ENCODE measurements around the gene SIAH3.

The SIAH3 gene

DNA sequence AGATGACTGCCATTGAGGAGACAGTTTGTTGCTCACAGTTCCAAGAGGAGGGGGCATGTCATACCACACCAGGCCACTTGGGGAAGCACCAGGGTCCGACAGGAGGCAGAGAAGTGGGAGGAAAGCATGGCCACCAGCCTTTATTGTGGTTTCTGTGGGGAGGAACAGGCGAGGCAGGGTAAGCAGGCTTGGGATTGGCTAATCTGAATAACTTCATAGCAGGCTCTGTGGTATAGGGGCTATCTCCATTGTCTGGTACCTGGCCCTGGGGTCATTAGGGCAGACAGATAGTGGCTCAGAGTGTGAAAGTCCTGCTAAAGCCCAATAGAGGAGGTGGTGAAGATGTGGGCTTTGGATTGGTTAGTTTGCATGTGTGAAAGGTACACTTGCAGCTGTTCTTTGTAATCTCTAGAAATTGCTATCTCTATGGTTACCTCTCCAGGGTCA is 114.0 kb downstream of the SIAH3 start:
- DNase-seq = peak; percentile 36
- H3K4me1 ChIP-seq = no peaks in the 10 kb centered on the region
- H3K36me3 ChIP-seq = no peaks in the 10 kb centered on the region
- H3K9me3 ChIP-seq = no peaks in the 10 kb centered on the region; the same call in 1 of the 2 replicates
- no peak overlapping the region for H3K4me3 ChIP-seq (ENCODE audit: low read depth, low read length)
- TF ChIP-seq, protein P1, sequence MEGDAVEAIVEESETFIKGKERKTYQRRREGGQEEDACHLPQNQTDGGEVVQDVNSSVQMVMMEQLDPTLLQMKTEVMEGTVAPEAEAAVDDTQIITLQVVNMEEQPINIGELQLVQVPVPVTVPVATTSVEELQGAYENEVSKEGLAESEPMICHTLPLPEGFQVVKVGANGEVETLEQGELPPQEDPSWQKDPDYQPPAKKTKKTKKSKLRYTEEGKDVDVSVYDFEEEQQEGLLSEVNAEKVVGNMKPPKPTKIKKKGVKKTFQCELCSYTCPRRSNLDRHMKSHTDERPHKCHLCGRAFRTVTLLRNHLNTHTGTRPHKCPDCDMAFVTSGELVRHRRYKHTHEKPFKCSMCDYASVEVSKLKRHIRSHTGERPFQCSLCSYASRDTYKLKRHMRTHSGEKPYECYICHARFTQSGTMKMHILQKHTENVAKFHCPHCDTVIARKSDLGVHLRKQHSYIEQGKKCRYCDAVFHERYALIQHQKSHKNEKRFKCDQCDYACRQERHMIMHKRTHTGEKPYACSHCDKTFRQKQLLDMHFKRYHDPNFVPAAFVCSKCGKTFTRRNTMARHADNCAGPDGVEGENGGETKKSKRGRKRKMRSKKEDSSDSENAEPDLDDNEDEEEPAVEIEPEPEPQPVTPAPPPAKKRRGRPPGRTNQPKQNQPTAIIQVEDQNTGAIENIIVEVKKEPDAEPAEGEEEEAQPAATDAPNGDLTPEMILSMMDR (IDR thresholded peaks at IDR 0.05; ENCODE audit: low read depth, low read length) = peak; percentile 56
- H3K27me3 ChIP-seq = no peaks in the 10 kb centered on the region

DNA sequence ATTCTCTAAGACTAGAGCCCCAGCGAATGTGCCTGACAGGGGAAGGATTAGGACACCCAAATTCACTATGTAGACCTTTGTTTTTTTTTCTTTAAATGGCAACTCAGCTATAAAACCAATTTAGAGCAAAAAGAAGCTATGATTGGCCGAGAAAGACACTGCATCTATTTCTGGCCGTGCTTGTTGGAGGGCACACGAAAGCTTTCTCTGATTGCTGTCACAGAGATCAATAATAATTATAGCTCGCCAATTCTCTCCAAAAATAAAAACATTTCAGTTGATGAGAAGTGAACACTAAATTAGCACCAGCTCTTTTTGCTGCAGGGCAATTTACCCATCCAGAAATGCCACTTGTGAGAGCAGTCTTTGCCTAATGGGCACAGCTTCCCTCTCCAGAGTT is 118.2 kb downstream of the SIAH3 start:
- Histone ChIP-seq H3K4me3 (ENCODE audit: low read depth, low read length) (no peak overlapping the region), H3K27me3 (peaks cover 10% of the 10 kb centered on the region; the same call in 1 of the 2 replicates), H3K4me1 (no peaks in the 10 kb centered on the region), H3K36me3 (no peaks in the 10 kb centered on the region), H3K9me3 (no peaks in the 10 kb centered on the region; the same call in 1 of the 2 replicates)
- DNase-seq = no peak
- TF ChIP-seq, protein P1 (IDR thresholded peaks at IDR 0.05; ENCODE audit: low read depth, low read length) = no peak

DNA sequence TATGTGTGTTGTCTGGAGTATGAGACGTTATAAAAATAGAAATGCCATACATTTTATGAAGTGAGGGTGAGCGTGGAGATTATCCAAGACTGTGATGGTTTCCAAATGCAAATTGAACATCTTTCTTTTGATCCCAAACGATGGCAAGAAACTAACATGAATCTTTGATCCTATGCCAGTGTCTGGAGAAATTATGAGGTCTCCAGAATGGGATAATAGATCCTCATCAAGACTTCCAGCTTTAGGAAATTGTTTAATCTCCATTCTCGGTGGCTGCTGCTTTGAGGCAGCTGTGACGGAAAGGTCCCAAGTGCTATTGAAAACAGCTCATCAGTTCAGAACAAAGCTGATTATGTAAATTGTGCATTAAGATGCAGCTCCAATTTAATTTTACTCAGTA is 118.6 kb downstream of the SIAH3 start:
- peaks cover 10% of the 10 kb centered on the region; the same call in 1 of the 2 replicates for H3K27me3 ChIP-seq
- no peak overlapping the region for H3K4me3 ChIP-seq (ENCODE audit: low read depth, low read length)
- H3K9me3 ChIP-seq = no peaks in the 10 kb centered on the region; the same call in 1 of the 2 replicates
- TF ChIP-seq, protein P1 (IDR thresholded peaks at IDR 0.05; ENCODE audit: low read depth, low read length) = no peak
- H3K4me1 ChIP-seq = no peaks in the 10 kb centered on the region
- H3K36me3 ChIP-seq = no peaks in the 10 kb centered on the region
- no peak for DNase-seq

DNA sequence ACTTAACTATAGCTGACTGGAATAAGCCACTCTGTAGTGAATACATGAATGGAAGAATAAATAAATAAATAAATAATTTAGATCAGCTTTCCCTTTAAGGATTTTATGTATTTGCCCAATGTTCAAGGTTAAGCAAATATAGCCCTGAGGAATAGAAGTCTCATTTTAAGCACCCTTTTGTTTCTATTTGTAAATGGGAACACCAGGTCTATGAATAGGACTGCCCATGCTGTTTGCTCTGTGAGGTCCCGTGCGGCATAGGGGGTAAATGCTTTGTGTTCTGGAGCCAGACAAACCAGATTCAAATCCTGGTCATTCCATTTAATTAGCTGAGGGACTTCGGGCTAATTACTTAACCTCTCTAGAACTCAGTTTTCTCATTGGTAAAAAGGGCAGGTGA is 120.1 kb downstream of the SIAH3 start:
- no peak for DNase-seq
- no peak overlapping the region for H3K4me3 ChIP-seq (ENCODE audit: low read depth, low read length)
- no peaks in the 10 kb centered on the region for H3K4me1 ChIP-seq
- no peaks in the 10 kb centered on the region for H3K36me3 ChIP-seq
- TF ChIP-seq, protein P1 (IDR thresholded peaks at IDR 0.05; ENCODE audit: low read depth, low read length) = no peak
- peaks cover 10% of the 10 kb centered on the region; the same call in 1 of the 2 replicates for H3K27me3 ChIP-seq
- H3K9me3 ChIP-seq = no peaks in the 10 kb centered on the region; the same call in 1 of the 2 replicates

DNA sequence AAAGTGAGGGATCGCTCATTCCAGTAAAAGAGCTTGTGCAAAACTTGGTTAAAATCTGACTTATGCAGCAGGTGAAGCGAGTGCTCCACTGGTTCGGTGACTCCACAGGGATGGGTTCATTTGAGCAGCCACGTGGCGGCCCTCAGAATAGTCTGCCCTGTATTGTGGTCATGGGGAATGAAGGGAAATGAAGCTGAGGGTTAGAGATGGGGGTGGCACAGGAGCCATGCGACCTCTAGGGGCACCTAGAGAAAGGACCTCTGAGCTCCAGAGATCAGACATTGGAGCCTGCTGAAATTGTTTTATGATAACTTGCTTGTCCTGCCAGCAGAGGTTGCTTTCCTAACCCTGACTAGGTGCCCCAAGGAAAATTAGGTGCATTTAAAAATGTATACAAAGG is 122.8 kb downstream of the SIAH3 start:
- H3K36me3 ChIP-seq = no peaks in the 10 kb centered on the region
- TF ChIP-seq, protein P1 (IDR thresholded peaks at IDR 0.05; ENCODE audit: low read depth, low read length) = peak; percentile 57
- H3K4me1 ChIP-seq = no peaks in the 10 kb centered on the region
- H3K27me3 ChIP-seq = peaks cover 15% of the 10 kb centered on the region
- H3K9me3 ChIP-seq = no peaks in the 10 kb centered on the region; the same call in 1 of the 2 replicates
- no peak overlapping the region for H3K4me3 ChIP-seq (ENCODE audit: low read depth, low read length)
- peak; percentile 21 for DNase-seq

All from BE2C (cell line).